Measurements from ENCODE around the gene NPAS3. TPM values are rescaled to one million over a fixed set of nuclear protein-coding genes. Genes with fewer than 3 reads are reported as not detected.

NPAS3 gene
- total and polyA plus RNA-seq, 4 experiments from 2014 or later: not detected

GRCh38 chr14:33788161-33788560, 849.5 kb downstream of the NPAS3 start:
- H3K4me3 Mint-ChIP-seq: no peak overlapping the region
- peaks cover 9% of the 10 kb centered on the region for H3K4me1 ChIP-seq (ENCODE audit: insufficient read depth, low read length)
- H3K9me3 ChIP-seq (ENCODE audit: control insufficient read depth in 1 of 2, low read length in 2 of 2): no peaks in the 10 kb centered on the region
- H3K9me3 Mint-ChIP-seq: no peaks in the 10 kb centered on the region
- H3K4me1 Mint-ChIP-seq: peaks cover 10 to 15% (median 14%) of the 10 kb centered on the region in 4 donors
- no peak overlapping the region for H3K4me3 ChIP-seq (ENCODE audit: low read length in 2 of 2)
- no peaks in the 10 kb centered on the region for H3K27me3 ChIP-seq (ENCODE audit: insufficient read depth, low read length)
- ChIA-PET POLR2A (ENCODE audit: partially characterized antibody) (no interaction called here), CTCF (ENCODE audit: partially characterized antibody) (no interaction called here)
- H3K27ac Mint-ChIP-seq: no peak overlapping the region
- H3K27ac ChIP-seq (ENCODE audit: low read depth, low read length): no peak overlapping the region
- H3K36me3 Mint-ChIP-seq: no peaks in the 10 kb centered on the region
- intact Hi-C loops (cut with micrococcal nuclease): no loop called here
- H3K27me3 Mint-ChIP-seq: peaks cover 6 to 10% of the 10 kb centered on the region in 2 donors
- no peak for DNase-seq
- H3K36me3 ChIP-seq (ENCODE audit: insufficient read depth, low read length): no peaks in the 10 kb centered on the region

- CTCF ChIA-PET (ENCODE audit: partially characterized antibody): interaction anchor here (0.7 to 4.4 kb wide), 7 partner anchors 14 to 1216 kb away, joined by 3 to 40 read pairs (median 4); no protein-coding TSS in a partner anchor
Measured at GRCh38 chr14:33790996-33791395, 852.3 kb downstream of the NPAS3 start.

GRCh38 chr14:33792009-33792719, 853.5 kb downstream of the NPAS3 start:
- H3K36me3 ChIP-seq (ENCODE audit: insufficient read depth, low read length): no peaks in the 10 kb centered on the region
- no peak for DNase-seq
- POLR2A ChIA-PET (ENCODE audit: partially characterized antibody): no interaction called here
- no peak overlapping the region for H3K4me3 ChIP-seq (ENCODE audit: low read length in 2 of 2)
- Mint-ChIP-seq H3K4me3 (peak overlapping the region in 6 of 8 donors; percentile 55 to 80 (median 72)), H3K36me3 (no peaks in the 10 kb centered on the region), H3K4me1 (peaks cover 10 to 17% (median 14%) of the 10 kb centered on the region in 4 donors), H3K9me3 (no peaks in the 10 kb centered on the region), H3K27me3 (peaks cover 9 to 22% of the 10 kb centered on the region in 2 donors), H3K27ac (no peak overlapping the region)
- H3K9me3 ChIP-seq (ENCODE audit: control insufficient read depth in 1 of 2, low read length in 2 of 2): no peaks in the 10 kb centered on the region
- CTCF ChIA-PET (ENCODE audit: partially characterized antibody): interaction anchor here (0.7 to 4.4 kb wide), 25 partner anchors 9 to 1241 kb away, joined by 3 to 40 read pairs (median 4); no protein-coding TSS in a partner anchor
- H3K27ac ChIP-seq (ENCODE audit: low read depth, low read length): no peak overlapping the region
- H3K4me1 ChIP-seq (ENCODE audit: insufficient read depth, low read length): peaks cover 10% of the 10 kb centered on the region
- intact Hi-C loops (cut with micrococcal nuclease): no loop called here
- no peaks in the 10 kb centered on the region for H3K27me3 ChIP-seq (ENCODE audit: insufficient read depth, low read length)

More at GRCh38 chr14:33790996-33791395, 852.3 kb downstream of the NPAS3 start:
- H3K4me3 ChIP-seq (ENCODE audit: low read length in 2 of 2): no peak overlapping the region
- no peak overlapping the region for H3K4me3 Mint-ChIP-seq
- no peaks in the 10 kb centered on the region for H3K36me3 Mint-ChIP-seq
- no peaks in the 10 kb centered on the region for H3K9me3 Mint-ChIP-seq
- H3K9me3 ChIP-seq (ENCODE audit: control insufficient read depth in 1 of 2, low read length in 2 of 2): no peaks in the 10 kb centered on the region
- no peak for DNase-seq
- intact Hi-C loops (cut with micrococcal nuclease): no loop called here
- no peaks in the 10 kb centered on the region for H3K36me3 ChIP-seq (ENCODE audit: insufficient read depth, low read length)
- POLR2A ChIA-PET (ENCODE audit: partially characterized antibody): no interaction called here
- peaks cover 10 to 17% (median 14%) of the 10 kb centered on the region in 4 donors for H3K4me1 Mint-ChIP-seq
- no peaks in the 10 kb centered on the region for H3K27me3 ChIP-seq (ENCODE audit: insufficient read depth, low read length)
- peaks cover 9 to 22% of the 10 kb centered on the region in 2 donors for H3K27me3 Mint-ChIP-seq
- H3K27ac Mint-ChIP-seq: no peak overlapping the region
- peaks cover 10% of the 10 kb centered on the region for H3K4me1 ChIP-seq (ENCODE audit: insufficient read depth, low read length)
- no peak overlapping the region for H3K27ac ChIP-seq (ENCODE audit: low read depth, low read length)

- Histone ChIP-seq H3K36me3 (ENCODE audit: insufficient read depth, low read length) (no peaks in the 10 kb centered on the region), H3K27ac (ENCODE audit: low read depth, low read length) (no peak overlapping the region), H3K4me3 (ENCODE audit: low read length in 2 of 2) (no peak overlapping the region), H3K4me1 (ENCODE audit: insufficient read depth, low read length) (peaks cover 10% of the 10 kb centered on the region), H3K9me3 (ENCODE audit: control insufficient read depth in 1 of 2, low read length in 2 of 2) (no peaks in the 10 kb centered on the region), H3K27me3 (ENCODE audit: insufficient read depth, low read length) (no peaks in the 10 kb centered on the region)
- Mint-ChIP-seq H3K9me3 (no peaks in the 10 kb centered on the region), H3K36me3 (no peaks in the 10 kb centered on the region), H3K4me3 (peak overlapping the region in 7 of 8 donors; percentile 55 to 80 (median 71)), H3K27me3 (peaks cover 9 to 25% of the 10 kb centered on the region in 2 donors), H3K4me1 (peaks cover 10 to 17% (median 14%) of the 10 kb centered on the region in 4 donors), H3K27ac (no peak overlapping the region)
- intact Hi-C loops (cut with micrococcal nuclease): no loop called here
- ChIA-PET POLR2A (ENCODE audit: partially characterized antibody) (no interaction called here), CTCF (ENCODE audit: partially characterized antibody) (interaction anchor here (0.7 to 4.4 kb wide), 27 partner anchors 10 to 1241 kb away, joined by 3 to 40 read pairs (median 3); no protein-coding TSS in a partner anchor)
- peak; percentile 43 to 54 (median 44) for DNase-seq
Measured at GRCh38 chr14:33792720-33793368, 854.2 kb downstream of the NPAS3 start.

- Mint-ChIP-seq H3K9me3 (no peaks in the 10 kb centered on the region), H3K4me1 (peaks cover 10 to 17% (median 14%) of the 10 kb centered on the region in 4 donors), H3K4me3 (no peak overlapping the region), H3K27ac (no peak overlapping the region), H3K27me3 (peaks cover 12 to 30% of the 10 kb centered on the region in 2 donors), H3K36me3 (no peaks in the 10 kb centered on the region)
- Histone ChIP-seq H3K36me3 (ENCODE audit: insufficient read depth, low read length) (no peaks in the 10 kb centered on the region), H3K4me1 (ENCODE audit: insufficient read depth, low read length) (peaks cover 10% of the 10 kb centered on the region), H3K9me3 (ENCODE audit: control insufficient read depth in 1 of 2, low read length in 2 of 2) (no peaks in the 10 kb centered on the region), H3K27me3 (ENCODE audit: insufficient read depth, low read length) (peaks cover 3% of the 10 kb centered on the region), H3K27ac (ENCODE audit: low read depth, low read length) (no peak overlapping the region), H3K4me3 (ENCODE audit: low read length in 2 of 2) (no peak overlapping the region)
- POLR2A ChIA-PET (ENCODE audit: partially characterized antibody): no interaction called here
- intact Hi-C loops (cut with micrococcal nuclease): no loop called here
- no peak for DNase-seq
- CTCF ChIA-PET (ENCODE audit: partially characterized antibody): interaction anchor here (0.8 to 4.4 kb wide), 21 partner anchors 10 to 1242 kb away, joined by 3 to 40 read pairs (median 5); no protein-coding TSS in a partner anchor
Measured at GRCh38 chr14:33793398-33794110, 854.9 kb downstream of the NPAS3 start.

GRCh38 chr14:33794791-33795305, 856.2 kb downstream of the NPAS3 start:
- no peaks in the 10 kb centered on the region for H3K36me3 Mint-ChIP-seq
- H3K4me3 Mint-ChIP-seq: no peak overlapping the region
- POLR2A ChIA-PET (ENCODE audit: partially characterized antibody): no interaction called here
- no peak for DNase-seq
- CTCF ChIA-PET (ENCODE audit: partially characterized antibody): interaction anchor here (1.0 to 2.8 kb wide), 2 partner anchors 9 to 39 kb away, joined by 4 to 23 read pairs; no protein-coding TSS in a partner anchor
- intact Hi-C loops (cut with micrococcal nuclease): no loop called here
- peaks cover 16 to 34% of the 10 kb centered on the region in 2 donors for H3K27me3 Mint-ChIP-seq
- no peak overlapping the region for H3K27ac Mint-ChIP-seq
- no peaks in the 10 kb centered on the region for H3K9me3 Mint-ChIP-seq
- Histone ChIP-seq H3K4me1 (ENCODE audit: insufficient read depth, low read length) (peaks cover 10% of the 10 kb centered on the region), H3K27me3 (ENCODE audit: insufficient read depth, low read length) (peaks cover 5% of the 10 kb centered on the region), H3K9me3 (ENCODE audit: control insufficient read depth in 1 of 2, low read length in 2 of 2) (no peaks in the 10 kb centered on the region), H3K27ac (ENCODE audit: low read depth, low read length) (no peak overlapping the region), H3K4me3 (ENCODE audit: low read length in 2 of 2) (no peak overlapping the region), H3K36me3 (ENCODE audit: insufficient read depth, low read length) (no peaks in the 10 kb centered on the region)
- peaks cover 12 to 17% (median 14%) of the 10 kb centered on the region in 4 donors for H3K4me1 Mint-ChIP-seq

All from CD4-positive, alpha-beta memory T cell (primary cell).